ENCODE data around the gene GBA3.

Gene GBA3

GRCh38 chr4:22689428-22689827 lies 3.3 kb upstream of the GBA3 start:
- no peak overlapping the region for H3K27ac ChIP-seq
- no peak for TF ChIP-seq CTCF (conservative IDR thresholded peaks at IDR 0.05)
- TF ChIP-seq ZFX (IDR thresholded peaks at IDR 0.05): no peak

GRCh38 chr4:22695029-22695428 lies 2.3 kb downstream of the GBA3 start:
- no peak overlapping the region for H3K27ac ChIP-seq
- TF ChIP-seq ZFX (IDR thresholded peaks at IDR 0.05): no peak
- TF ChIP-seq CTCF (conservative IDR thresholded peaks at IDR 0.05): no peak

GRCh38 chr4:22695917-22696316 lies 3.2 kb downstream of the GBA3 start:
- H3K27ac ChIP-seq: no peak overlapping the region
- TF ChIP-seq ZFX (IDR thresholded peaks at IDR 0.05): no peak
- no peak for TF ChIP-seq CTCF (conservative IDR thresholded peaks at IDR 0.05)

- H3K27ac ChIP-seq: no peak overlapping the region
- TF ChIP-seq ZFX (IDR thresholded peaks at IDR 0.05) (no peak), CTCF (conservative IDR thresholded peaks at IDR 0.05) (no peak)
These were observed 11.2 kb downstream of the GBA3 start for GRCh38 chr4:22703912-22704311.

- no peak overlapping the region for H3K27ac ChIP-seq
- TF ChIP-seq CTCF (conservative IDR thresholded peaks at IDR 0.05): no peak
- no peak for TF ChIP-seq ZFX (IDR thresholded peaks at IDR 0.05)
These were observed 14.7 kb downstream of the GBA3 start for GRCh38 chr4:22707390-22707789.

- TF ChIP-seq CTCF (conservative IDR thresholded peaks at IDR 0.05) (no peak), ZFX (IDR thresholded peaks at IDR 0.05) (no peak)
These were observed 16.2 kb downstream of the GBA3 start for GRCh38 chr4:22708961-22709360.

GRCh38 chr4:22712105-22712504 lies 19.4 kb downstream of the GBA3 start:
- H3K27ac ChIP-seq: no peak overlapping the region
- TF ChIP-seq ZFX (IDR thresholded peaks at IDR 0.05) (no peak), CTCF (conservative IDR thresholded peaks at IDR 0.05) (no peak)

More at GRCh38 chr4:22708961-22709360, 16.2 kb downstream of the GBA3 start:
- no peak overlapping the region for H3K27ac ChIP-seq

Data from C4-2B (cell line).